AG04450 (cell line): ENCODE results near the gene PAQR4. TPM values are rescaled to one million over a fixed set of nuclear protein-coding genes. Genes with fewer than 3 reads are reported as not detected.
A peak's percentile ranks its signal among the peaks of the same experiment; 100 is the strongest.

Experiments used
- CTCF ChIA-PET: fragments of 300-600, 350-600 bp; formaldehyde crosslinking; extraction: SDS; loops from one replicate; lab custom pipeline; 2022; ENCODE audit warnings: antibody characterized with exemption, inconsistent platforms; lab: Charles Lee
- POLR2A ChIA-PET: fragments of 350-600 bp; formaldehyde crosslinking; extraction: SDS; loops from one replicate; lab custom pipeline; 2021; ENCODE audit warnings: antibody characterized with exemption, inconsistent platforms; lab: Yijun Ruan, JAX
- DNase-seq: peaks from one replicate; pipeline ENCODE4 v3.0.0-alpha.2; 2011; ENCODE audit warnings: low read depth, low spot score
- H3K27ac ChIP-seq: one replicate; pipeline ENCODE4 v1.5.1; 2012; ENCODE audit warnings: low read depth, low read length, control low read depth
- H3K27me3 ChIP-seq: one replicate; pipeline ENCODE4 v1.6.0; 2012; ENCODE audit warnings: low read length; ENCODE audit not compliant: control insufficient read depth, insufficient read depth
- H3K4me3 ChIP-seq: 2 replicates; pipeline ENCODE4 v1.5.1; 2011; ENCODE audit warnings: mild to moderate bottlenecking, low read depth, low read length, control low read depth
- H3K9me3 ChIP-seq: 2 replicates; pipeline ENCODE4 v1.5.1; 2012; ENCODE audit warnings: low read length; ENCODE audit not compliant: control insufficient read depth, insufficient read depth
- CTCF ChIP-seq: IDR thresholded peaks from 2 replicates; pipeline ENCODE4 v1.5.1; 2011; ENCODE audit warnings: low read depth, low read length, control low read depth, inconsistent platforms
- polyA plus RNA-seq: library from polyadenylated mRNA; depleted of rRNA; stranded (reverse); fragments of >200 nt; gene quantifications from 2 replicates; pipeline ENCODE4 v1.2.3, GENCODE V29; 2011

PAQR4 gene
- polyA plus RNA-seq, 1 experiment, result 1.2 TPM

GRCh38 chr16:2967211-2967631 lies 1.9 kb upstream of the PAQR4 start:
- no peak for TF ChIP-seq CTCF
- peaks cover 4% of the 10 kb centered on the region; the same call in 1 of the 2 replicates for H3K9me3 ChIP-seq
- H3K27me3 ChIP-seq, result peaks cover 32% of the 10 kb centered on the region
- ChIA-PET POLR2A (no interaction called here), CTCF (interaction anchor here (0.8 kb wide), 1 partner anchor 11 kb away, joined by 3 read pairs; no protein-coding TSS in a partner anchor)
- no peak for DNase-seq
- no peak overlapping the region for H3K4me3 ChIP-seq
- H3K27ac ChIP-seq, result no peak overlapping the region

GRCh38 chr16:2967721-2968161 lies 1.4 kb upstream of the PAQR4 start:
- POLR2A ChIA-PET, result no interaction called here
- no peak for DNase-seq
- TF ChIP-seq CTCF, result no peak
- H3K9me3 ChIP-seq, result peaks cover 4% of the 10 kb centered on the region; the same call in 1 of the 2 replicates
- peaks cover 28% of the 10 kb centered on the region for H3K27me3 ChIP-seq
- CTCF ChIA-PET, result interaction anchor here (0.6 to 0.8 kb wide), 2 partner anchors 11 to 41 kb away, joined by 3 to 5 read pairs; no protein-coding TSS in a partner anchor
- H3K4me3 ChIP-seq, result no peak overlapping the region
- no peak overlapping the region for H3K27ac ChIP-seq

- no peak overlapping the region for H3K27ac ChIP-seq
- DNase-seq, result no peak
- POLR2A ChIA-PET, result no interaction called here
- H3K27me3 ChIP-seq, result peaks cover 25% of the 10 kb centered on the region
- CTCF ChIA-PET, result interaction anchor here (0.6 to 0.8 kb wide), 2 partner anchors 10 to 42 kb away, joined by 3 to 5 read pairs; no protein-coding TSS in a partner anchor
- TF ChIP-seq CTCF, result no peak
- H3K9me3 ChIP-seq, result peaks cover 4% of the 10 kb centered on the region; the same call in 1 of the 2 replicates
- no peak overlapping the region; the same call in 1 of the 2 replicates for H3K4me3 ChIP-seq
These were observed 795 bp upstream of the PAQR4 start for GRCh38 chr16:2968368-2968737.

GRCh38 chr16:2969545-2970521 lies 685 bp downstream of the PAQR4 start:
- ChIA-PET POLR2A (interaction anchor here (0.8 to 1.7 kb wide), 3 partner anchors 10 to 64 kb away, joined by 3 to 10 read pairs (median 7); partner anchors contain the start of gene PKMYT1), CTCF (interaction anchor here (0.6 to 1.2 kb wide), 4 partner anchors 8 to 28 kb away, joined by 3 to 8 read pairs (median 3); no protein-coding TSS in a partner anchor)
- peak; percentile 7 for DNase-seq
- peaks cover 4% of the 10 kb centered on the region; the same call in 1 of the 2 replicates for H3K9me3 ChIP-seq
- H3K27ac ChIP-seq, result no peak overlapping the region
- H3K27me3 ChIP-seq, result peaks cover 11% of the 10 kb centered on the region
- peak; percentile 48 for TF ChIP-seq CTCF
- H3K4me3 ChIP-seq, result peak overlapping the region; percentile 64
